Hepatocyte (in vitro differentiated cells): Measurements from ENCODE around the gene FAT2.

Source experiments
- CTCF ChIP-seq: fragments of 200-600 bp; sonication (generic); IDR thresholded peaks from 2 replicates; pipeline ENCODE4 v1.5.1; 2016; ENCODE audit warnings: antibody characterized with exemption, mild to moderate bottlenecking; ENCODE audit not compliant: poor library complexity
- EZH2phosphoT487 ChIP-seq: fragments of 200-600 bp; sonication (generic); IDR thresholded peaks from one replicate; pipeline ENCODE4 v1.6.1; 2018; ENCODE audit warnings: antibody characterized with exemption, mild to moderate bottlenecking, low read depth, moderate library complexity; ENCODE audit not compliant: unreplicated experiment, severe bottlenecking

- no peak for TF ChIP-seq CTCF
- no peak for TF ChIP-seq EZH2phosphoT487
Measured at GRCh38 chr5:151585970-151586369, 5.2 kb downstream of the FAT2 start.
